ENCODE results near the gene ELMO1.

ELMO1 gene

DNA sequence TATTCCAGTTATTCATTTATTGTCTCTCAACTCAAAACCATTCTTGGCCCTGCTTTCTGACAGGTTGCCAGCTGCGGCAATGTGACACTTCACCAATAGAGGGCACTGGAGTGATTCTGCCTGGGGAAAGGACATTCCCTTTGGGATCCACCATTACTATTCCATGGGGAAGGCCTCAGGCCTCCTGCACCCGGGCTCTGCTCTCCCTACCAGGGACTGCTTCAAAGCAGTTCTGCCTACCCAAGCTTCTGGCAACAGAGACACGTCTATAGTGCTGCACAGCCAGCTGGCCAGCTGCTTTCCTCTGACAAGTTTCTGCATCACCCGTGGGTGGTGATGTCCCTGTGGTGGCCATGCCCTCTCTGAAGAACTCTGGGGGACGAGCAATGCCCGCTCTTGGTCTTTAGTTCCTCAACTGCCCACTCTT lies 163.8 kb downstream of the ELMO1 start:
- no peak overlapping the region for H4K12ac ChIP-seq (ENCODE audit: low read depth, low read length)
- peak overlapping the region; percentile 6 for H3K14ac ChIP-seq (ENCODE audit: low read length)
- no peak overlapping the region for H2AFZ ChIP-seq (ENCODE audit: insufficient read depth, low read length, poor library complexity)

DNA sequence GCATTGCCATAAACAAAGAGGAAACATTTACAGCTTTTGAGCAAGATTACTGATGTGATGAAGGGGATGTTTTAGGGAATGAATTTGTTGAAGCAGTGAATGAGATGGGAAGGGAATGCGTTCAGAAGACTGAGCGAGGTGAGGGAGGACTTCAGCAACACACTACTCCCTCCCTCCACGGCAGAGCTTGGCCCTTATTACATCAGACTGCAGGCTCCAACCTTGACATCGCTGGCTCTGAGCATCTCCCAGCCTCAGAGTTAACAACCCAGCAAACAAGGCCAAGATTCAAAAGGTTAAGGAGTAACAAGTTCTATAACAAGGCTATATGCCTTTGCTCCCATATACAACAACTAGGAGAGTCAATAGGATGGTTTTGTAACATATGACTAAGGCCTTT lies 164.4 kb downstream of the ELMO1 start:
- Histone ChIP-seq H3K9me3 (ENCODE audit: insufficient read depth, low read depth, low read length) (no peaks in the 10 kb centered on the region), H3K4ac (ENCODE audit: low read depth, low read length) (peak overlapping the region; percentile 71), H3K14ac (ENCODE audit: low read length) (peak overlapping the region; percentile 86), H3K27me3 (ENCODE audit: insufficient read depth, low read length) (no peaks in the 10 kb centered on the region), H3K4me1 (ENCODE audit: control insufficient read depth in 1 of 2, insufficient read depth in 2 of 2, low read length in 2 of 2) (peaks cover 24 to 34% of the 10 kb centered on the region in 2 experiments), H3K9ac (ENCODE audit: low read length) (no peak overlapping the region), H3K36me3 (ENCODE audit: control insufficient read depth in 1 of 2, insufficient read depth in 2 of 2, low read length in 2 of 2) (peaks cover 0 to 3% of the 10 kb centered on the region in 2 experiments), H2BK12ac (ENCODE audit: low read length) (peak overlapping the region; percentile 72), H2BK120ac (ENCODE audit: insufficient read depth, low read length, poor library complexity) (peak overlapping the region; percentile 98), H2AK5ac (ENCODE audit: low read length) (peak overlapping the region; percentile 73), H4K8ac (ENCODE audit: low read depth, low read length) (peak overlapping the region; percentile 59), H3K27ac (ENCODE audit: low read depth, low read length) (no peak overlapping the region), H3K23ac (ENCODE audit: low read length) (no peak overlapping the region), H3K79me2 (ENCODE audit: control insufficient read depth, insufficient read depth, low read length, poor library complexity) (peaks cover 11% of the 10 kb centered on the region), H3K4me2 (ENCODE audit: low read length) (no peak overlapping the region), H2BK5ac (ENCODE audit: low read depth, low read length, poor library complexity) (peak overlapping the region; percentile 92), H2AFZ (ENCODE audit: insufficient read depth, low read length, poor library complexity) (no peak overlapping the region), H3K79me1 (ENCODE audit: low read length) (peaks cover 17% of the 10 kb centered on the region), H4K91ac (ENCODE audit: low read depth, low read length) (peak overlapping the region; percentile 95), H4K12ac (ENCODE audit: low read depth, low read length) (no peak overlapping the region), H3K18ac (ENCODE audit: low read length) (peak overlapping the region; percentile 86), H3K4me3 (ENCODE audit: low read depth, low read length) (no peak overlapping the region)
- WGBS (ENCODE audit: extremely low coverage, insufficient coverage, insufficient read length), result 100% methylated on average over 1 of the region's 4 CpGs
- DNase-seq, result no peak

More for the DNA sequence above, 163.8 kb downstream of the ELMO1 start:
- Histone ChIP-seq H3K4me3 (ENCODE audit: low read depth, low read length) (no peak overlapping the region), H2BK5ac (ENCODE audit: low read depth, low read length, poor library complexity) (peak overlapping the region; percentile 13), H2AK5ac (ENCODE audit: low read length) (no peak overlapping the region), H2BK12ac (ENCODE audit: low read length) (peak overlapping the region; percentile 64), H4K91ac (ENCODE audit: low read depth, low read length) (peak overlapping the region; percentile 94), H3K23ac (ENCODE audit: low read length) (no peak overlapping the region), H3K27me3 (ENCODE audit: insufficient read depth, low read length) (no peaks in the 10 kb centered on the region), H3K4ac (ENCODE audit: low read depth, low read length) (no peak overlapping the region), H3K4me2 (ENCODE audit: low read length) (no peak overlapping the region), H3K27ac (ENCODE audit: low read depth, low read length) (no peak overlapping the region), H4K8ac (ENCODE audit: low read depth, low read length) (peak overlapping the region; percentile 14), H3K9me3 (ENCODE audit: insufficient read depth, low read depth, low read length) (no peaks in the 10 kb centered on the region), H3K9ac (ENCODE audit: low read length) (peak overlapping the region; percentile 23), H2BK120ac (ENCODE audit: insufficient read depth, low read length, poor library complexity) (peak overlapping the region; percentile 91), H3K79me1 (ENCODE audit: low read length) (peaks cover 17% of the 10 kb centered on the region), H3K18ac (ENCODE audit: low read length) (peak overlapping the region; percentile 60), H3K4me1 (ENCODE audit: control insufficient read depth in 1 of 2, insufficient read depth in 2 of 2, low read length in 2 of 2) (peaks cover 27 to 34% of the 10 kb centered on the region in 2 experiments), H3K36me3 (ENCODE audit: control insufficient read depth in 1 of 2, insufficient read depth in 2 of 2, low read length in 2 of 2) (no peaks in the 10 kb centered on the region), H3K79me2 (ENCODE audit: control insufficient read depth, insufficient read depth, low read length, poor library complexity) (peaks cover 10% of the 10 kb centered on the region)
- DNase-seq, result peak; percentile 69 to 86
- WGBS (ENCODE audit: extremely low coverage, insufficient coverage, insufficient read length), result no CpG with 5 or more reads among the region's 6 CpGs

DNA sequence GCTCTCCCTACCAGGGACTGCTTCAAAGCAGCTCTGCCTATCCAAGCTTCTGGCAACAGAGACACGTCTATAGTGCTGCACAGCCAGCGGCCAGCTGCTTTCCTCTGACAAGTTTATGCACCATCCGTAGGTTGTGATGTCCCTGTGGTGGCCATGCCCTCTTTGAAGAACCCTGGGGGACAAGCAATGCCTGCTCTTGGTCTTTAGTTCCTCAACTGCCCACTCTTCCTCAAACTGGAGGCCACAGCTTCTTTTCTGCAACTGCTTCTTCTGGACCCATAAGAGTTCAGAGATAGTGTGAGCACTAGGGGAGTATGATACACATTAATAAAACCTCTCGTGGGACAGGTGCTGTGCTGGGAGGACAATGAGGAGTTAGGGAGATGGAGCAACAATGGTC lies 164.9 kb downstream of the ELMO1 start:
- H3K9me3 ChIP-seq (ENCODE audit: insufficient read depth, low read depth, low read length), result no peaks in the 10 kb centered on the region
- H2BK120ac ChIP-seq (ENCODE audit: insufficient read depth, low read length, poor library complexity), result peak overlapping the region; percentile 98
- H4K8ac ChIP-seq (ENCODE audit: low read depth, low read length), result peak overlapping the region; percentile 83
- no CpG with 5 or more reads among the region's 4 CpGs for WGBS (ENCODE audit: extremely low coverage, insufficient coverage, insufficient read length)
- peaks cover 11% of the 10 kb centered on the region for H3K79me2 ChIP-seq (ENCODE audit: control insufficient read depth, insufficient read depth, low read length, poor library complexity)
- no peak overlapping the region for H2AFZ ChIP-seq (ENCODE audit: insufficient read depth, low read length, poor library complexity)
- peak overlapping the region; percentile 92 for H2BK5ac ChIP-seq (ENCODE audit: low read depth, low read length, poor library complexity)
- H4K12ac ChIP-seq (ENCODE audit: low read depth, low read length), result peak overlapping the region; percentile 14
- H3K79me1 ChIP-seq (ENCODE audit: low read length), result peaks cover 19% of the 10 kb centered on the region
- peak overlapping the region; percentile 74 for H3K27ac ChIP-seq (ENCODE audit: low read depth, low read length)
- no peak overlapping the region for H3K4me3 ChIP-seq (ENCODE audit: low read depth, low read length)
- H3K18ac ChIP-seq (ENCODE audit: low read length), result peak overlapping the region; percentile 92
- H3K36me3 ChIP-seq (ENCODE audit: control insufficient read depth in 1 of 2, insufficient read depth in 2 of 2, low read length in 2 of 2), result peaks cover 0 to 3% of the 10 kb centered on the region in 2 experiments
- H3K9ac ChIP-seq (ENCODE audit: low read length), result no peak overlapping the region
- no peak overlapping the region for H3K4me2 ChIP-seq (ENCODE audit: low read length)
- H3K27me3 ChIP-seq (ENCODE audit: insufficient read depth, low read length), result no peaks in the 10 kb centered on the region
- H2AK5ac ChIP-seq (ENCODE audit: low read length), result peak overlapping the region; percentile 92
- H3K14ac ChIP-seq (ENCODE audit: low read length), result peak overlapping the region; percentile 86
- H4K91ac ChIP-seq (ENCODE audit: low read depth, low read length), result peak overlapping the region; percentile 95
- no peak overlapping the region for H3K23ac ChIP-seq (ENCODE audit: low read length)
- H3K4ac ChIP-seq (ENCODE audit: low read depth, low read length), result peak overlapping the region; percentile 93
- no peak for DNase-seq
- H2BK12ac ChIP-seq (ENCODE audit: low read length), result peak overlapping the region; percentile 72
- H3K4me1 ChIP-seq (ENCODE audit: control insufficient read depth in 1 of 2, insufficient read depth in 2 of 2, low read length in 2 of 2), result peaks cover 24 to 34% of the 10 kb centered on the region in 2 experiments

DNA sequence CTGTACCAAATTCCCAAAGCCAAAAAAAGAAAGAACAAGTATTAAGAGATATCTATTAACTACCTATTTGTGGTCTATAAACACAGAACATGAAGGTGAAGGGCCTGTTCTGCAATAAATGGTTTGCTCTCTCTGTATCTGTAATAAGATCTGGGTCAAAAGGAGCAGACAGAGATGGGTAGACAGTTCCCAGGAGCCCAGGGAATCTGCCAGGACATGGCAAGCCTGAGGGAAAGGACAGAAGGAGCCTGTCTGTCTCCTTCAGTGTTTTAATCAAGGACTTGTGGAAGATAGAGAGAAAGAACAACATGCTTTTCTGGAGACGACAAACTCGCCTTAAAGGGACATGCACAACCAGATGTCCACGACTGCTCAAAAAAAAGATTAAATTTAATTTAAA lies 165.7 kb downstream of the ELMO1 start:
- Histone ChIP-seq H4K12ac (ENCODE audit: low read depth, low read length) (no peak overlapping the region), H3K9ac (ENCODE audit: low read length) (no peak overlapping the region), H3K4me1 (ENCODE audit: control insufficient read depth in 1 of 2, insufficient read depth in 2 of 2, low read length in 2 of 2) (peaks cover 24 to 34% of the 10 kb centered on the region in 2 experiments), H3K36me3 (ENCODE audit: control insufficient read depth in 1 of 2, insufficient read depth in 2 of 2, low read length in 2 of 2) (peaks cover 0 to 3% of the 10 kb centered on the region in 2 experiments), H4K8ac (ENCODE audit: low read depth, low read length) (no peak overlapping the region), H3K79me2 (ENCODE audit: control insufficient read depth, insufficient read depth, low read length, poor library complexity) (peaks cover 10% of the 10 kb centered on the region), H4K91ac (ENCODE audit: low read depth, low read length) (no peak overlapping the region), H3K27ac (ENCODE audit: low read depth, low read length) (peak overlapping the region; percentile 74), H3K14ac (ENCODE audit: low read length) (no peak overlapping the region), H3K4me2 (ENCODE audit: low read length) (no peak overlapping the region), H2BK5ac (ENCODE audit: low read depth, low read length, poor library complexity) (peak overlapping the region; percentile 92), H3K9me3 (ENCODE audit: insufficient read depth, low read depth, low read length) (no peaks in the 10 kb centered on the region), H2AK5ac (ENCODE audit: low read length) (no peak overlapping the region), H3K79me1 (ENCODE audit: low read length) (peaks cover 22% of the 10 kb centered on the region), H2AFZ (ENCODE audit: insufficient read depth, low read length, poor library complexity) (no peak overlapping the region), H2BK12ac (ENCODE audit: low read length) (no peak overlapping the region), H3K23ac (ENCODE audit: low read length) (no peak overlapping the region), H3K18ac (ENCODE audit: low read length) (no peak overlapping the region), H3K4me3 (ENCODE audit: low read depth, low read length) (no peak overlapping the region), H3K4ac (ENCODE audit: low read depth, low read length) (no peak overlapping the region), H3K27me3 (ENCODE audit: insufficient read depth, low read length) (no peaks in the 10 kb centered on the region), H2BK120ac (ENCODE audit: insufficient read depth, low read length, poor library complexity) (peak overlapping the region; percentile 98)
- no peak for DNase-seq
- no CpG with 5 or more reads among the region's 3 CpGs for WGBS (ENCODE audit: extremely low coverage, insufficient coverage, insufficient read length)

Data from trophoblast cell (in vitro differentiated cells and primary cell).